Activated T-helper 1 cell treated with anti-CD3 and anti-CD28 coated beads, Interleukin-2, amount 50 U/mL, for 16 hours (primary cell): Measurements from ENCODE around the gene TNIK.

Experiments used
- DNase-seq, 2 donors: peaks; one replicate each; pipeline ENCODE4 v3.0.0-alpha.2; 2020; ENCODE audit warnings: low read depth in 1 of 2, low spot score in 1 of 2

TNIK gene

GRCh38 chr3:171236265-171237008 is 223.8 kb downstream of the TNIK start:
- DNase-seq: no peak

- DNase-seq: no peak
Observed at GRCh38 chr3:171234298-171235010, 225.8 kb downstream of the TNIK start.

GRCh38 chr3:171231361-171231760 is 228.8 kb downstream of the TNIK start:
- DNase-seq: no peak

GRCh38 chr3:171230865-171231264 is 229.3 kb downstream of the TNIK start:
- no peak for DNase-seq

- DNase-seq: no peak
Observed at GRCh38 chr3:171229173-171229572, 231.0 kb downstream of the TNIK start.

- DNase-seq: no peak
Observed at GRCh38 chr3:171228240-171228639, 232.0 kb downstream of the TNIK start.

GRCh38 chr3:171227828-171228227 is 232.4 kb downstream of the TNIK start:
- no peak for DNase-seq

- DNase-seq: no peak
Observed at GRCh38 chr3:171227359-171227758, 232.8 kb downstream of the TNIK start.

GRCh38 chr3:171226794-171227193 is 233.4 kb downstream of the TNIK start:
- no peak for DNase-seq

- DNase-seq: no peak
Observed at GRCh38 chr3:171225708-171226107, 234.5 kb downstream of the TNIK start.

- DNase-seq: no peak
Observed at GRCh38 chr3:171225165-171225564, 235.0 kb downstream of the TNIK start.

- no peak for DNase-seq
Observed at GRCh38 chr3:171223396-171223795, 236.8 kb downstream of the TNIK start.

GRCh38 chr3:171222995-171223394 is 237.2 kb downstream of the TNIK start:
- no peak for DNase-seq

- no peak for DNase-seq
Observed at GRCh38 chr3:171221597-171221996, 238.6 kb downstream of the TNIK start.

- DNase-seq: no peak
Observed at GRCh38 chr3:171221104-171221503, 239.1 kb downstream of the TNIK start.

GRCh38 chr3:171219258-171219657 is 240.9 kb downstream of the TNIK start:
- DNase-seq: no peak

GRCh38 chr3:171218069-171218468 is 242.1 kb downstream of the TNIK start:
- DNase-seq: no peak

GRCh38 chr3:171213907-171214306 is 246.3 kb downstream of the TNIK start:
- DNase-seq: no peak

- no peak for DNase-seq
Observed at GRCh38 chr3:171213178-171213577, 247.0 kb downstream of the TNIK start.

- DNase-seq: no peak
Observed at GRCh38 chr3:171212648-171213047, 247.6 kb downstream of the TNIK start.

- DNase-seq: no peak
Observed at GRCh38 chr3:171206283-171206682, 253.9 kb downstream of the TNIK start.

GRCh38 chr3:171204942-171205341 is 255.3 kb downstream of the TNIK start:
- DNase-seq: no peak

- no peak for DNase-seq
Observed at GRCh38 chr3:171201825-171202224, 258.4 kb downstream of the TNIK start.
